ENCODE data around the gene IGSF5. TPM values are rescaled to one million over a fixed set of nuclear protein-coding genes. Genes with fewer than 3 reads are reported as not detected.

IGSF5 gene
- total RNA-seq, 1 experiment from 2014 or later = not detected

DNA sequence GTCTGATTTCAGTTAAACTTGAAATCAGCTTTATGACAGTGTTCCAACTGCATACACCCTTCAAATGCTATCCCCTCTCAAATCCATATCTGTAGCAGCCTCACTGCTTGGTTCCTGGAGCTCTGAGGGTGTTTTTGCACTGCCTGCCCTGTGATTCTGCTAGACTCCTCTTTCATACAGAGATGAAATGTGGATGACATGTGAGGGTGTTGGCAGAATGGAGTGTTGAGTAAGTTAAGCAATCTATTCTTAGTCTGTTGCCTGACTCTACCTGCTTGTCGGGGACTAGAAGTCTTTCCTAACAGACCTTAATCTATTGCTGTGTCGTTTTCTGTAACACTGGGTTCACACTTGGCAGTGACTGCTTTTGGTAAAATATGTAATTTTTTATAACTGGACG lies 9.8 kb downstream of the IGSF5 start:
- H3K36me3 ChIP-seq (ENCODE audit: insufficient read depth, low read length, poor library complexity, severe bottlenecking) = no peaks in the 10 kb centered on the region
- no peaks in the 10 kb centered on the region for H3K4me1 ChIP-seq (ENCODE audit: insufficient read depth, low read length, poor library complexity, severe bottlenecking)
- no peak overlapping the region for H3K4me3 ChIP-seq (ENCODE audit: low read depth, low read length, poor library complexity, severe bottlenecking)
- DNase-seq (ENCODE audit: low spot score) = no peak
- H3K27me3 ChIP-seq (replicated peaks; ENCODE audit: insufficient read depth, low read depth, low read length, poor library complexity) = no peaks in the 10 kb centered on the region
- no TSS peak for BruUV-seq (replicated peaks)
- H3K9me3 ChIP-seq (ENCODE audit: low read depth, low read length, poor library complexity, severe bottlenecking) = peaks cover 12% of the 10 kb centered on the region
- no peak overlapping the region for H3K27ac ChIP-seq (ENCODE audit: low read depth, low read length, poor library complexity, severe bottlenecking)
- intact Hi-C loops (cut with micrococcal nuclease; ENCODE audit: unreplicated experiment) = no loop called here
- ChIA-PET CTCF (no interaction called here), POLR2A (ENCODE audit: low non-redundant PET) (no interaction called here)
- no peak for TF ChIP-seq EZH2 (IDR thresholded peaks at IDR 0.05; ENCODE audit: borderline replicate concordance, low read depth, low read length, poor library complexity, severe bottlenecking)
- TF ChIP-seq, protein P1, sequence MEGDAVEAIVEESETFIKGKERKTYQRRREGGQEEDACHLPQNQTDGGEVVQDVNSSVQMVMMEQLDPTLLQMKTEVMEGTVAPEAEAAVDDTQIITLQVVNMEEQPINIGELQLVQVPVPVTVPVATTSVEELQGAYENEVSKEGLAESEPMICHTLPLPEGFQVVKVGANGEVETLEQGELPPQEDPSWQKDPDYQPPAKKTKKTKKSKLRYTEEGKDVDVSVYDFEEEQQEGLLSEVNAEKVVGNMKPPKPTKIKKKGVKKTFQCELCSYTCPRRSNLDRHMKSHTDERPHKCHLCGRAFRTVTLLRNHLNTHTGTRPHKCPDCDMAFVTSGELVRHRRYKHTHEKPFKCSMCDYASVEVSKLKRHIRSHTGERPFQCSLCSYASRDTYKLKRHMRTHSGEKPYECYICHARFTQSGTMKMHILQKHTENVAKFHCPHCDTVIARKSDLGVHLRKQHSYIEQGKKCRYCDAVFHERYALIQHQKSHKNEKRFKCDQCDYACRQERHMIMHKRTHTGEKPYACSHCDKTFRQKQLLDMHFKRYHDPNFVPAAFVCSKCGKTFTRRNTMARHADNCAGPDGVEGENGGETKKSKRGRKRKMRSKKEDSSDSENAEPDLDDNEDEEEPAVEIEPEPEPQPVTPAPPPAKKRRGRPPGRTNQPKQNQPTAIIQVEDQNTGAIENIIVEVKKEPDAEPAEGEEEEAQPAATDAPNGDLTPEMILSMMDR (conservative IDR thresholded peaks at IDR 0.05; ENCODE audit: low read depth, low read length) = no peak

DNA sequence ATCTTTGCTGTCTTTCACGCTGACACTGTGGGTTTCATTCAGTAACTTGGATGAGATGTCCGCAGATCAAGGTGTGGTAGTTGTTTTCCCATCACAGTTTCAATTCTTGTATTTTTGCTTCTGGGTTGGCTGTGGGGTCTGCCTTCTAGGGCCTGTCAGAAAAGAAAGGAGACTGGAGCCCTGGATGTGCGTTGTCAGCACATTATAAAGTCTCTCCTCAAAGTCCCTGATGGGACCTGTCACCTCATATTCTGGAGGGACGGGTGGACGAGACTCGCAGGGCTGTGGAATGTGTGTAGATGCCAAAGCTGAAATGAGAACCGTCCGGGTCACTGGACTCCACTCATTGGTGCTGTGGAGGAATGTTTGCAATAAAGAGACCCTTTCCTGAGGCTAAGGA lies 11.3 kb downstream of the IGSF5 start:
- Histone ChIP-seq H3K4me1 (ENCODE audit: insufficient read depth, low read length, poor library complexity, severe bottlenecking) (no peaks in the 10 kb centered on the region), H3K4me3 (ENCODE audit: low read depth, low read length, poor library complexity, severe bottlenecking) (no peak overlapping the region), H3K27me3 (replicated peaks; ENCODE audit: insufficient read depth, low read depth, low read length, poor library complexity) (no peaks in the 10 kb centered on the region), H3K36me3 (ENCODE audit: insufficient read depth, low read length, poor library complexity, severe bottlenecking) (no peaks in the 10 kb centered on the region), H3K27ac (ENCODE audit: low read depth, low read length, poor library complexity, severe bottlenecking) (no peak overlapping the region), H3K9me3 (ENCODE audit: low read depth, low read length, poor library complexity, severe bottlenecking) (peaks cover 12% of the 10 kb centered on the region)
- DNase-seq (ENCODE audit: low spot score) = no peak
- intact Hi-C loops (cut with micrococcal nuclease; ENCODE audit: unreplicated experiment) = no loop called here
- ChIA-PET CTCF (no interaction called here), POLR2A (ENCODE audit: low non-redundant PET) (no interaction called here)
- TF ChIP-seq, protein P1 (conservative IDR thresholded peaks at IDR 0.05; ENCODE audit: low read depth, low read length) = no peak
- no peak for TF ChIP-seq EZH2 (IDR thresholded peaks at IDR 0.05; ENCODE audit: borderline replicate concordance, low read depth, low read length, poor library complexity, severe bottlenecking)
- no TSS peak for BruUV-seq (replicated peaks)

DNA sequence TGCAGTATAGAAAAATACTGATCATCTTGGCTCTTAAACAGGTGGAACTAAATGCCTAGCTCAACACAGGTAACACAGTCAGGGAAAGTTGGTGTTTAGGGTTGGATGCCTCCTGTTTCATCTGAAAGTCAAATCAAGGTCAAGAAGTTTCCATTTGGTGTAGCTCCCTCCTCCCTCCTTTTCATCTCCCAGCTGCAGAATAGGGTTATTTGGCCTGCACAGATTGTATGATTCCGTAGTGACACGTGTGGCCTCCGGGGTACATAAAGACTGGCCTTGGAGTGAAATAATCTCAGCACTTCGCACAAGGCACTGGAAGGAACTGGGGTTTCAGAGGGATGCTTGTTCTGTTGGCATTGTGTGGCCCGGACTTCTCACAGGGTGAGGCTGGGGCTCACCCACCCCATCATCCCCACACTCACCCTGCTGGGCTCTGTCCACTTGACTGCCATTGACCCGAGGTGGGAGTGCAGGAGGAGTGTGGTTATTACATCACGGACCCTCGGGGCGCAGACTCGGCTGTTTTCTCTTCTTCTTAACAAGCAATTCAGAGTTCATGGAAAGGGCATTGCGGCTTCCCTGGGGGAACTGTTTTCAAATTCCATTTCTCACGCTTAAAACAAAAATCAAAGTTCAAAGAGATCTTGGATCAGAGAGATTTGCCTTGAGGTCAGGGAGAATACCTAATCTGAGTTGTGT lies 18.4 kb downstream of the IGSF5 start:
- Histone ChIP-seq H3K36me3 (ENCODE audit: insufficient read depth, low read length, poor library complexity, severe bottlenecking) (no peaks in the 10 kb centered on the region), H3K27me3 (replicated peaks; ENCODE audit: insufficient read depth, low read depth, low read length, poor library complexity) (no peaks in the 10 kb centered on the region), H3K4me1 (ENCODE audit: insufficient read depth, low read length, poor library complexity, severe bottlenecking) (no peaks in the 10 kb centered on the region), H3K4me3 (ENCODE audit: low read depth, low read length, poor library complexity, severe bottlenecking) (no peak overlapping the region), H3K9me3 (ENCODE audit: low read depth, low read length, poor library complexity, severe bottlenecking) (no peaks in the 10 kb centered on the region), H3K27ac (ENCODE audit: low read depth, low read length, poor library complexity, severe bottlenecking) (no peak overlapping the region)
- CTCF ChIA-PET = no interaction called here
- intact Hi-C loops (cut with micrococcal nuclease; ENCODE audit: unreplicated experiment) = no loop called here
- TF ChIP-seq, protein P1 (conservative IDR thresholded peaks at IDR 0.05; ENCODE audit: low read depth, low read length) = no peak
- no peak for TF ChIP-seq EZH2 (IDR thresholded peaks at IDR 0.05; ENCODE audit: borderline replicate concordance, low read depth, low read length, poor library complexity, severe bottlenecking)
- no peak for DNase-seq (ENCODE audit: low spot score)
- no TSS peak for BruUV-seq (replicated peaks)
- POLR2A ChIA-PET (ENCODE audit: low non-redundant PET) = no interaction called here
